Naive B cell (primary cell): ENCODE measurements around the gene CXCL5. TPM values are rescaled to one million over a fixed set of nuclear protein-coding genes. Genes with fewer than 3 reads are reported as not detected.

Source experiments
- ATAC-seq, 2 donors: fragments of 150-1000 bp; cut with Tn5 transposase; 2 replicates each; pipeline ENCODE4 v1.10.0; 2021; ENCODE audit warnings: low read depth in 2 of 2, mild to moderate bottlenecking in 2 of 2, moderate library complexity in 2 of 2
- DNase-seq: peaks from one replicate; pipeline ENCODE4 v3.0.0; 2022
- H3K27ac Mint-ChIP-seq, 6 donors: one replicate each; pipeline ENCODE4 v1.8.0; 2020 to 2022; ENCODE audit warnings: mild to moderate bottlenecking in 6 of 6, mixed read lengths in 6 of 6, moderate library complexity in 5 of 6, inconsistent platforms in 2 of 6
- H3K27me3 Mint-ChIP-seq, 3 donors: one replicate each; pipeline ENCODE4 v1.8.0; 2021 to 2022; ENCODE audit warnings: mixed read lengths in 3 of 3, mild to moderate bottlenecking in 1 of 3
- H3K36me3 Mint-ChIP-seq, 2 donors: one replicate each; pipeline ENCODE4 v1.8.0; 2020 to 2022; ENCODE audit warnings: mixed read lengths in 2 of 2, inconsistent platforms in 1 of 2, mild to moderate bottlenecking in 1 of 2
- H3K4me1 Mint-ChIP-seq, 3 donors: one replicate each; pipeline ENCODE4 v1.8.0; 2020 to 2022; ENCODE audit warnings: mixed read lengths in 3 of 3, inconsistent platforms in 1 of 3, mild to moderate bottlenecking in 1 of 3, moderate library complexity in 1 of 3
- H3K4me3 Mint-ChIP-seq, 8 donors: one replicate each; pipeline ENCODE4 v1.8.0; 2020 to 2022; ENCODE audit warnings: mild to moderate bottlenecking in 8 of 8, mixed read lengths in 8 of 8, moderate library complexity in 8 of 8, inconsistent platforms in 2 of 8
- H3K9me3 Mint-ChIP-seq, 7 donors: one replicate each; pipeline ENCODE4 v1.8.0; 2020 to 2022; ENCODE audit warnings: mixed read lengths in 7 of 7, mild to moderate bottlenecking in 5 of 7, inconsistent platforms in 2 of 7, moderate library complexity in 1 of 7
- polyA plus RNA-seq, 6 donors: library from polyadenylated mRNA; unstranded; fragments of 300-500 nt; fragmentation: Illumina TruSeq; gene quantifications; one replicate each; pipeline ENCODE4 v1.2.3, GENCODE V29; 2021; ENCODE audit warnings: low read depth in 6 of 6

Gene CXCL5
- under 1 TPM in 5 of 6 donors, not detected in 1; 0.21 to 0.53 (median 0.35) TPM for polyA plus RNA-seq

DNA sequence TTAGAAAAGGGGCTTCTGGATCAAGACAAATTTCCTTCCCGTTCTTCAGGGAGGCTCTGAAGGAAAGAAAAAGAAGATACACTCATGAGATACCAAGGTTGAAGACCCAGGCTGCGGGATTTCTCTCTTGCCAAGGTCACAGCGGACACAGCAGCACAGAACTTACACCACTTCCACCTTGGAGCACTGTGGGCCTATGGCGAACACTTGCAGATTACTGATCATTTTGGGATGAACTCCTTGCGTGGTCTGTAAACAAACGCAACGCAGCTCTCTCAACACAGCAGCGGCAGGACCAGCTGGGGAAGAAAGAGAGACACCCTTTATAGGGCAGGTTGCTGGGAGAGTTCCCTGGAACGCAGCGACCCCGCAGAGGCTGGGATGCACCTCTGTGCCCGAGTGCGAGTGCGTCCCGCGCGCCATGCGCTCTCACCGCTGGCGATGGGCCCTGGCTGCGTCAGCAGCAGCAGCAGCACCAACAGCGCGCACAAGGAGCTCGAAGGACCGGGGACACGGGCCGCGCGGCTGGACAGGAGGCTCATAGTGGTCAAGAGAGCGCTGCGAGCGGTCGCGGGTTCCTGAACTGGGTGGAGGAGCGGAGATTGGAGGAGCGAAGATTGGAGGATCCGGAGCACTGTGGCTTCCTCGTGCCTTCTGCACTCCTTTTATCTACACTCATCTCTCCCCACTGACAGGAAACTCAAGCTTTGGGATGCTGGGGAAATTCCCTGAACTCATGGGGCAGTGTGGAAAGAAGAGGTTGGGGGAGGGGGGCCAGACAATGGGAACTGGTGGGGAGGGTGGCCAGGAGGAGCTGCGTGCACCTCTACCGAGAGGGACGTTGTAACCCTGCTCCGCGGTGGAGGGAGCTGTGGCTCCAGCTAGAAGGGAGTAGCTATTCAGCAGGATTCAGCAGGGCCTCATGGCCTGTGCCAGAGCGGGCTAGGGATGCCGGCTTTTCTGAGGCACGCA lies at the start of gene CXCL5:
TSS of gene CXCL5 (minus strand) at position 638 of the 972 bp plus-strand sequence. CDS start at position 542, 96 bp downstream.
- no peak for ATAC-seq
- Mint-ChIP-seq H3K9me3 (peaks cover 0 to 4% (median 0%) of the 10 kb centered on the region in 7 donors), H3K27me3 (peaks cover 9 to 37% (median 10%) of the 10 kb centered on the region in 3 donors), H3K27ac (no peak within 1 kb of the TSS), H3K36me3 (no peaks in the 10 kb centered on the region), H3K4me3 (peak within 1 kb of the TSS in 1 of 8 donors; percentile 6), H3K4me1 (no peaks in the 10 kb centered on the region)
- DNase-seq: no peak

DNA sequence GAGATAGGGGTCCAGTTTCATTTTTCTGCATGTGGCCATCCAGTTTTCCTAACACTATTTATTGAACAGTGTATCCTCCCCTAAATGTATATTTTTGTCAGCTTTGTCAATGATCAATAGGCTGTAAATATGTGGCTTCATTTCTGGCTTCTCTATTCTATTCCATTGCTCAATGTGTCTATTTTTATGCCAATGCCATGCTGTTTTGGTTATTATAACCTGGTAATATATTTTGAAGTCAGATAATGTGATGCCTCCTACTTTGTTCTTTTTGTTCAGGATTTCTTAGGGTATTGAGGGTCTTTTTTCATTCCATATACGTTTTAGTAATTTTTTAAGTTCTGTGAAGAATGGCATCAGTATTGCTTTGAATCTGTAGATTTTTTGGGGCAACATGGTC lies 48.7 kb upstream of the CXCL5 start:
- DNase-seq (no peak), ATAC-seq (no peak)
- Mint-ChIP-seq H3K4me1 (no peaks in the 10 kb centered on the region), H3K27ac (no peak overlapping the region), H3K27me3 (peaks cover 12 to 23% (median 19%) of the 10 kb centered on the region in 3 donors), H3K36me3 (no peaks in the 10 kb centered on the region), H3K9me3 (peaks cover 4 to 43% (median 13%) of the 10 kb centered on the region in 7 donors), H3K4me3 (no peak overlapping the region)

DNA sequence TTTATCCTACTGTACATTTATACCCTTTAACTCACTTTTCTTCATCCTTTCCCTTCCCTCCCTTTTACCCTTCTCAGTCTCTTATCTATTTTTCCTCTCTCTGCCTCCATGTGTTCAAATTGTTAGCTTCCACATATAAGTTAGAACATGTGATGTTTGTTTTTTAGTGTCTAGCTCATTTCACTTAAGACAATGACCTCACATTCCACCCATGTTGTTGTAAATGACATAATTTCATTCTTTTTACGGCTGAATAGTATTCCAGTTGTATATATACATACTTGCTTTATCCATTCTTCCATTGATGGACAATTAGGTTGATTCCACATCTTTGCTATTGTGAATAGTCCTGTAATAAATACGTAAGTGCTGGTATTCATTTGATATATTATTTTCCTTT lies 47.3 kb upstream of the CXCL5 start:
- H3K27ac Mint-ChIP-seq: no peak overlapping the region

DNA sequence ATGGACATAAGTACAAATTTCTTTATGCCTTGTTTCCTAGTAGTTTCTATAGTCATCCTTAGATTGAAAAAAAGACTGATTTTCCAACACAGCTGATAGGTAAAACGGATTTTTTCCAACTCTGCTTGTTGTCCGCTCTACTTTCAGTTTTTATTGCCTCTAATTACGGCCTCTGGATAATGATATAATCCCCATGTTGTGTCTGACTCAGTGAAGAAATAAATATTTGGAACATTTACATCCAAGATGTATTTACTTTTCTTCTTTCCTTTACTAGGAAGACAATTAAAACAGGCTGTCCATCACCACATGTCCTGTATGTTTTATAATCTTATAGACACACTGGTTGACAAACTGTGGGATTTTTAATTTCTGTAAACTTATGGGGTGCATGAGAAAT lies 46.8 kb upstream of the CXCL5 start:
- no peak for ATAC-seq
- H3K4me1 Mint-ChIP-seq: no peaks in the 10 kb centered on the region

More for the DNA sequence above, 47.3 kb upstream of the CXCL5 start:
- H3K4me1 Mint-ChIP-seq: no peaks in the 10 kb centered on the region
- H3K9me3 Mint-ChIP-seq: peaks cover 0 to 31% (median 12%) of the 10 kb centered on the region in 7 donors
- peaks cover 21 to 33% (median 25%) of the 10 kb centered on the region in 3 donors for H3K27me3 Mint-ChIP-seq
- no peak overlapping the region for H3K4me3 Mint-ChIP-seq
- no peaks in the 10 kb centered on the region for H3K36me3 Mint-ChIP-seq
- DNase-seq (no peak), ATAC-seq (no peak)

DNA sequence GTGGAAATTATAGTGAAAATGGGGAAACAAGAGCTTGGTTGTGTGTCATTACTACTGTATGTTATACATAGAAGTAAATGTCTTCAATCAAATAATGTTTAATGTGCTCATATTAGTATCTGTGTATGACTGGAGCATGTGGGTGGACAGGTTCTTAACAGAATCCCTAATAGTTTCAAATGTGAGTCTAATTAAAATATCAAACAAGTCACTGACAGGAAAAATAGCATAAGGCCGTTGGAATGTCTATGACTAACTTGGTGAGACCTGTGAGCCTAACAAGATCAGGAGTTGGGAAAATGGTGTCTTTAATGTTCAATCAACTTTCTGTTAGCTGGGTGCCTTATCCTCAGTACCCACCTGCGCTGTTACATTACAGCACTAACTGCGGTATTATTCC lies 46.2 kb upstream of the CXCL5 start:
- peaks cover 29 to 41% (median 35%) of the 10 kb centered on the region in 3 donors for H3K27me3 Mint-ChIP-seq
- H3K9me3 Mint-ChIP-seq: peaks cover 0 to 31% (median 12%) of the 10 kb centered on the region in 7 donors
- ATAC-seq: no peak
- no peak overlapping the region for H3K4me3 Mint-ChIP-seq
- no peaks in the 10 kb centered on the region for H3K36me3 Mint-ChIP-seq
- no peak overlapping the region for H3K27ac Mint-ChIP-seq
- peaks cover 0 to 1% (median 0%) of the 10 kb centered on the region in 3 donors for H3K4me1 Mint-ChIP-seq
- no peak for DNase-seq

More for the DNA sequence above, 46.8 kb upstream of the CXCL5 start:
- H3K27ac Mint-ChIP-seq: no peak overlapping the region
- peaks cover 0 to 31% (median 12%) of the 10 kb centered on the region in 7 donors for H3K9me3 Mint-ChIP-seq
- DNase-seq: no peak
- H3K4me3 Mint-ChIP-seq: no peak overlapping the region
- peaks cover 24 to 36% (median 29%) of the 10 kb centered on the region in 3 donors for H3K27me3 Mint-ChIP-seq
- H3K36me3 Mint-ChIP-seq: no peaks in the 10 kb centered on the region

DNA sequence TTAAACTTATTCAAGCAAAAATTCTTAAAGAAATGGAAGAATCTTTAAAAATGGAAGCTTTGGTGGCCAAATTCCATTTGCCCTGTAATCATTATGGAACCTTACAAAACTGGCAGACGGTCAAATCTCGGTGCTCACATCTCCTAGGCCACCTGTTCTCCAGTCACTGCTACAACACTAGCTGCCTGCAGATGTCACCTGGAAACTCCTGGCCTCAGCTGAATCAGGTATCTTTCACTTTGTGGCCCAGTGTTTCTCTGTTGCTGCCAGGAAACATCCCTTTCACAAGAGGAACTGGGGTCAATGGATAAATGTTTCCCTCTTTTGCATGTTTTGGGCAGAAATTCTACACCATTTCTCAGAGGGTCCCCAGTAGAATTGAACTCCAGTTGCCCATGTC lies 44.2 kb upstream of the CXCL5 start:
- Mint-ChIP-seq H3K4me1 (peaks cover 11 to 15% (median 14%) of the 10 kb centered on the region in 3 donors), H3K4me3 (no peak overlapping the region), H3K27me3 (peaks cover 44 to 52% (median 52%) of the 10 kb centered on the region in 3 donors), H3K27ac (no peak overlapping the region), H3K36me3 (no peaks in the 10 kb centered on the region), H3K9me3 (peaks cover 0 to 12% (median 11%) of the 10 kb centered on the region in 7 donors)
- ATAC-seq (no peak), DNase-seq (no peak)

DNA sequence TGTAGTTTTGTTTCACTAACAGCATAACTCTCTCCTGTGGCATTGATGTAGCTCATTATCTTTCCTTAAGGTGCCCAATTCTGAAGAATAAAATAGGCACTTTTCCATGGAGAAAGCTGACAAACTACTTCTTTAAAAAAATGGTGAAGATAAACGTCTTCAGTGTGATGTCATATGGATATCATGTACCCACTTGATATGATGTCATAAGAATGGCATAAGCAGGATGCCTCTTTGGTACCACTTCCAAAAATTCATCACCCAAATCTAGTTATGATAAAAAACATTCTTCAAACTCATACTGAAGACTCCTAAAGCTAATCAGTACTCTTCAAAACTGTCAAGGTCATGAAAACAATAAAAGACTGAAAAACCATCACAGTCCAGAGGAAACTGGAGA lies 42.9 kb upstream of the CXCL5 start:
- Mint-ChIP-seq H3K36me3 (no peaks in the 10 kb centered on the region), H3K9me3 (peaks cover 0 to 4% (median 0%) of the 10 kb centered on the region in 7 donors)
- no peak for ATAC-seq

DNA sequence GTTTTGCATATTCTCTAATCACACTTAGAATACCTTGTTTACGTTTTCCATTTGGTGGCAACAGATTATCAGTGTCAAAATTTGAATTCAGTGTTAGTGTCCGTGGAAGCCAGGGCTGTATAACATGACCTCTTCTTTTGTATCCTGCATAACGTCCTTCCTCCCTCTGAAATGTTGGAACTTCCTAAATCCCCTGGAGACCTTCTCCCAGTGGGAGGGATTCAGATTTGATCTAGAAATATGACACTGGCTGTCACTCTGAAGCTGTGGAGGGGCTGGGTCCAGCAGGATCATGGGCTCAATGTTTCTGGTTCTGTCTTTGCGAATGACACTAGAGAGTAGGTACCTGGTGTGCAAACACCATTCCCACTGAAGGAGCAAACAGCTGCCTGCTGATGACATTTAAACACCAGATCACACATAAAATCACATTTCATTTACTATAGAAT lies 40.9 kb upstream of the CXCL5 start:
- no peak for ATAC-seq
- H3K27me3 Mint-ChIP-seq: peaks cover 38 to 59% (median 39%) of the 10 kb centered on the region in 3 donors
- no peaks in the 10 kb centered on the region for H3K36me3 Mint-ChIP-seq

More for the DNA sequence above, 42.9 kb upstream of the CXCL5 start:
- Mint-ChIP-seq H3K27ac (no peak overlapping the region), H3K4me3 (no peak overlapping the region), H3K27me3 (peaks cover 45 to 59% (median 50%) of the 10 kb centered on the region in 3 donors), H3K4me1 (peaks cover 11 to 22% (median 21%) of the 10 kb centered on the region in 3 donors)
- no peak for DNase-seq

DNA sequence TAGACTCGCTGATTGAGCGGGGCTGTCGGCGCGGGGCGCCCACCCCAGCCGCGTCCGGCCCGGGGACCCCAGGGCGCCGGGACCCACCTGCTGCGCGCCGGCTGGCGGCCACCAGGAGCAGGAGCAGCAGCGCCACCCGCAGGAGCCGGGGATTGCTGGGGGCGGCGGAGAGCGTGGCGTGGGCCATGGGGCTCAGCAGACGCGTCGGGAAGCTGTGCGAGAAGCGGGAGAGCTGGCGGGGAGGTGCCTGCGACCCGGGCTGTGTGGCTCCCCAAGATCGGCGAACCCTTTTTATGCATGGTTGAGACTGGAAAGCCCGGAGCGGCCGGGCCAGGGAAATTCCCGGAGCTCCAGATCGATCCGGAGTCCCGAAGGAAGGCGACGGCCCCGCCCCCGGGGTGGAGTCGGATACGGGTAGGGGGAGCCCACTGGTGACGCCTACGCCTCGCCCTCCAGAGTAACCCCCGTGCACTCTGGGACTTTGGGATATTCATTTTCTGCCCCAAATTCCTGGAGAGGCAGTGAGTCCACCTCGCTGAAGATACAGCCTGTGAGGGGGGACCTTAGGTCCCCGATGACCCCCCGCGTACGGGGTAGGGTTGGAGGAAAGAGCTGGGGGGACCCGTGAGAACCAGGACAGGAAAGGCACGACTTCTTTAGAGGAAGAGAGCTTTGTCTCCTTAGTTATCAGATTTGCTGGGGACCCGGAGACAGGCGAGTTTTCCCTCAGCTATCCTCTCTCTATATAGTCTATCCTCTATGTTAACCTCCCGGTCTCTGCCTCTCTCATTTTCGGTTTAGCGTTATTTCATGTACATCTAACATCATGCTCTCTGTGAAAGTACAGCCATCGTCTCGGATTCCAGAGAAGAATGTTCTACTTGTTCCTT lies 40.2 kb upstream of the CXCL5 start, which contains the start of gene CXCL3:
TSS of gene CXCL3 (minus strand) at position 265 of the 890 bp plus-strand sequence. CDS start at position 187, 78 bp downstream.
- Mint-ChIP-seq H3K36me3 (no peaks in the 10 kb centered on the region), H3K4me1 (peaks cover 11 to 22% (median 21%) of the 10 kb centered on the region in 3 donors), H3K27me3 (peaks cover 37 to 59% (median 38%) of the 10 kb centered on the region in 3 donors), H3K27ac (peak within 1 kb of the TSS in 5 of 6 donors; percentile 31 to 91 (median 64)), H3K9me3 (peaks cover 0 to 2% (median 0%) of the 10 kb centered on the region in 7 donors), H3K4me3 (peak within 1 kb of the TSS; percentile 78 to 93 (median 87))
- DNase-seq: peak; percentile 11
- ATAC-seq: peak; percentile 40 to 69

More for the DNA sequence above, 40.9 kb upstream of the CXCL5 start:
- Mint-ChIP-seq H3K9me3 (peaks cover 0 to 2% (median 0%) of the 10 kb centered on the region in 7 donors), H3K4me1 (peaks cover 11 to 22% (median 21%) of the 10 kb centered on the region in 3 donors), H3K27ac (peak overlapping the region in 1 of 6 donors; percentile 42), H3K4me3 (peak overlapping the region; percentile 70 to 92 (median 84))
- DNase-seq: no peak

DNA sequence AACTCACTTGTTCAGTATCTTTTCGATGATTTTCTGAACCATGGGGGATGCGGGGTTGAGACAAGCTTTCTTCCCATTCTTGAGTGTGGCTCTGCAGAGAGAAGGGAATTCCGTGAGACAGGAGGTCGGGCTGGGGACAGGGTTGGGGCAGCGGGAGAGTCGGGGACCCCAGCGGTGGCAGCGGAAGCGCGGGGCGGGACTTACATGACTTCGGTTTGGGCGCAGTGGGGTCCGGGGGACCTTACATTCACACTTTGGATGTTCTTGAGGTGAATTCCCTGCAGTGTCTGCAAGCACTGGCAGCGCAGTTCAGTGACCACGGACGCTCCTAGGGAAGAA lies 39.6 kb upstream of the CXCL5 start:
- peak overlapping the region; percentile 78 to 93 (median 87) for H3K4me3 Mint-ChIP-seq
- H3K36me3 Mint-ChIP-seq: no peaks in the 10 kb centered on the region
- no peak for ATAC-seq
- peaks cover 33 to 56% (median 39%) of the 10 kb centered on the region in 3 donors for H3K27me3 Mint-ChIP-seq
- peaks cover 11 to 22% (median 21%) of the 10 kb centered on the region in 3 donors for H3K4me1 Mint-ChIP-seq
- H3K27ac Mint-ChIP-seq: peak overlapping the region in 4 of 6 donors; percentile 31 to 91 (median 74)
- H3K9me3 Mint-ChIP-seq: peaks cover 0 to 2% (median 0%) of the 10 kb centered on the region in 7 donors
- DNase-seq: no peak

DNA sequence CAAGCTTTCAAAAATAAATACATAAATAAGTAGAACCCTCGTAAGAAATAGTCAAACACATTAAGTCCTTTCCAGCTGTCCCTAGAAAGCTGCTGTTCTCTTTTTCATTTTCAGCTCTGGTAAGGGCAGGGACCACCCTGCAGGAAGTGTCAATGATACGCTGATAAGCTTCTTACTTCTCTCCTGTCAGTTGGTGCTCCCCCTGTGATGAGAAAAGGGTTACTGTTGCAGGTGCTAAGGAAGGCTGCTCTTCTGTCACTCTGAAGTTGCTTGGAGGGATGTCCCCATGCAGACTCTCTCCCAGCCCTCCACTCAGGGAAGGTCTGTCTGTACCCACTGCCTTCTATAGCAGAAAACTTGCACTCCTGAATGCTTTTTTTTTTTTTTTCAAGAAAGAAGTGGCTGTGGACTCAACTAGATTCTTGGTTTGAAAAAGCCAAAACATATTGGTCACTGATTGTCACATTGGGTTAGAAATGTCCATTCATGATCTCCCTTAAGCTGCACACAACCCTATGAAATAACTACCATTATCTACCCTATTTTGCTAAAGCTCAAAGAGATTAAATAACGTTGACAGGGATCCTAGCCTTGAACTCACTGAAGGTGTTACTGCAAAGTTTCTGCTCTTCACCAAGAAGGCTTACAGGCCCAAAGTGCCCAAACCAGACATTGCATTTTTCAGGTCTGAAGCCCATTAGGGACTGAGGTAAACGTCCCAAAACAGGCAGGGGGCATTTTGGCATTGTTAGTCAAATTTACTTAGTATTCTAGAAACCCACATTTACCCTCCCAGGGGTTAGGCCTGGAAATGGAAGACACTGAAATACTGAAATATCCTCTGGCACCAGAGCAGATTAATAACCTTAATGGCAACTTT lies 38.8 kb upstream of the CXCL5 start:
- peak in 1 of 2 donors; percentile 31 for ATAC-seq
- DNase-seq: no peak
- peaks cover 36 to 58% (median 46%) of the 10 kb centered on the region in 3 donors for H3K27me3 Mint-ChIP-seq
- no peaks in the 10 kb centered on the region for H3K36me3 Mint-ChIP-seq
- H3K27ac Mint-ChIP-seq: peak overlapping the region in 2 of 6 donors; percentile 34 to 64
- peak overlapping the region in 7 of 8 donors; percentile 78 to 93 (median 88) for H3K4me3 Mint-ChIP-seq
- peaks cover 11 to 22% (median 21%) of the 10 kb centered on the region in 3 donors for H3K4me1 Mint-ChIP-seq
- peaks cover 0 to 3% (median 0%) of the 10 kb centered on the region in 7 donors for H3K9me3 Mint-ChIP-seq

DNA sequence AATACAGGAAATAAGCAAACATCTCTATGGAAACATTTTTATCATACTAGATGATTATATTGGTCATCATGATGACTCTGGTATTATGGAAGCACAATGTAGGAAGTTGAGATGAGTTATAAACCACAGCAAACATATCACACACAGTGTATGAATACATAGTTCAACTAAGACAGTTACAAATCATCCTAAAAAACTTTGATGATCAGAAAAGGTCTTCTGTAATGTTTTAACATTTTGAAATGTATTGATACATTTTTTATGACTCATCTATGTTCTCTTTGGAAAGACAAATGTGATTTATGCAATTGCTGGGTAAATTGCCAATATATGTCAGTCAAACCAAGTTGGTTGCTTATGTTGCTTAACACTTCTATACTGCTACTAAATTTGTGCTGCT lies 35.3 kb upstream of the CXCL5 start:
- no peaks in the 10 kb centered on the region for H3K36me3 Mint-ChIP-seq
- H3K27ac Mint-ChIP-seq: no peak overlapping the region
- DNase-seq: no peak
- peaks cover 5 to 13% (median 12%) of the 10 kb centered on the region in 3 donors for H3K4me1 Mint-ChIP-seq
- no peak for ATAC-seq
- H3K27me3 Mint-ChIP-seq: peaks cover 13 to 23% (median 20%) of the 10 kb centered on the region in 3 donors
- H3K4me3 Mint-ChIP-seq: no peak overlapping the region
- peaks cover 0 to 4% (median 2%) of the 10 kb centered on the region in 7 donors for H3K9me3 Mint-ChIP-seq
